Vagina (tissue), 2 donors: ENCODE results near the gene RRAD. TPM values are rescaled to one million over a fixed set of nuclear protein-coding genes. Genes with fewer than 3 reads are reported as not detected.

Experiments
- DNase-seq, 2 donors: peaks; one replicate each; pipeline ENCODE4 v3.0.0-alpha.2; 2017; ENCODE audit errors: extremely low spot score in 2 of 2
- H3K27ac ChIP-seq: fragments of 200-600 bp; sonication (generic); one replicate; pipeline ENCODE4 v1.5.1; 2019
- H3K27me3 ChIP-seq: fragments of 200-600 bp; sonication (generic); one replicate; pipeline ENCODE4 v1.5.1; 2019
- H3K36me3 ChIP-seq, 2 donors: fragments of 200-600 bp; sonication (generic); one replicate each; pipeline ENCODE4 v1.5.1; 2017 to 2019
- H3K4me1 ChIP-seq: fragments of 200-600 bp; sonication (generic); one replicate; pipeline ENCODE4 v1.5.1; 2019
- H3K4me3 ChIP-seq, 2 donors: fragments of 200-600 bp; sonication (generic); 1 replicate in 1 of 2; 2 replicates in 1 of 2; pipeline ENCODE4 v1.5.1; 2016 to 2019
- H3K9me3 ChIP-seq: fragments of 200-600 bp; sonication (generic); one replicate; pipeline ENCODE4 v1.5.1; 2019
- POLR2A ChIP-seq, 2 donors: fragments of 450-650 bp; IDR thresholded peaks; one replicate each; pipeline ENCODE4 v1.6.1; 2017; ENCODE audit warnings: antibody characterized with exemption in 2 of 2, mild to moderate bottlenecking in 2 of 2, moderate library complexity in 2 of 2
- POLR2AphosphoS5 ChIP-seq, 2 donors: sonication (generic); formaldehyde crosslinking; IDR thresholded peaks; one replicate each; pipeline ENCODE4 v1.9.0; 2017; ENCODE audit warnings: antibody characterized with exemption in 2 of 2, mild to moderate bottlenecking in 2 of 2, low read depth in 1 of 2; ENCODE audit not compliant: insufficient read depth in 1 of 2
- intact Hi-C: fragments of 100-400 bp; cut with DNase I; formaldehyde crosslinking; loops from one replicate; pipeline ENCODE4 v1.15.1; 2023
- total RNA-seq: library from RNA; depleted of rRNA; stranded (reverse); fragments of >200 nt; gene quantifications from one replicate; pipeline ENCODE4 v1.2.3, GENCODE V29; 2016
- TF ChIP-seq, protein P1 (sequence below), 3 experiments: fragments of 450-650 bp in 2 of 3; fragments of 200-600 bp in 1 of 3; sonication (generic) in 1 of 3; IDR thresholded peaks; one replicate each; pipeline ENCODE4 v1.5.1; 2017 to 2019; ENCODE audit warnings: antibody characterized with exemption in 3 of 3, mild to moderate bottlenecking in 2 of 3, moderate library complexity in 2 of 3

Gene RRAD
- total RNA-seq, 1 donor from 2014 or later = 49.1 TPM

DNA sequence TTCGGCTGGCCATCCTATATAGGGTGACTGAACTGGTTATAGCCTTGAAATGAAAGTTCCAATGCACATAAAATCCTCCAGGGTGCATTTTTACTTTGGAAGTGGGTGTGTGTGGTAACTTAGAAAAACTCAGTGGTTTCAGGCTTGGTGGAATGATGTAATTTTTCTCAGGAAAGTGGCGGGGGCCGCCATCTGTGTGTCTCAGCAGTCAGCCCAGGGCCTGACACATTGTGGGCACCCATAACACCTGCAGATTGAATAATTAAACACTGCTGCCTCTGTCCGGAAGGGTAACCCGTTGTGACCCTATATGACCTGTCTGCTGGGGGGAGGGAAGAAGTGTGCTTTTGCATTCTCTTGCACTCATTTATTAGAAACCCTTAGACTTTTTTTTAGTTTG is 47.3 kb downstream of the RRAD start:
- H3K27me3 ChIP-seq = no peaks in the 10 kb centered on the region
- no peak overlapping the region for H3K4me3 ChIP-seq
- no peaks in the 10 kb centered on the region for H3K9me3 ChIP-seq
- no peaks in the 10 kb centered on the region for H3K36me3 ChIP-seq
- intact Hi-C loops = loop anchor here (10.0 kb wide), 1 partner anchor 473 kb away; no protein-coding TSS in a partner anchor
- no peak for DNase-seq
- TF ChIP-seq, protein P1, sequence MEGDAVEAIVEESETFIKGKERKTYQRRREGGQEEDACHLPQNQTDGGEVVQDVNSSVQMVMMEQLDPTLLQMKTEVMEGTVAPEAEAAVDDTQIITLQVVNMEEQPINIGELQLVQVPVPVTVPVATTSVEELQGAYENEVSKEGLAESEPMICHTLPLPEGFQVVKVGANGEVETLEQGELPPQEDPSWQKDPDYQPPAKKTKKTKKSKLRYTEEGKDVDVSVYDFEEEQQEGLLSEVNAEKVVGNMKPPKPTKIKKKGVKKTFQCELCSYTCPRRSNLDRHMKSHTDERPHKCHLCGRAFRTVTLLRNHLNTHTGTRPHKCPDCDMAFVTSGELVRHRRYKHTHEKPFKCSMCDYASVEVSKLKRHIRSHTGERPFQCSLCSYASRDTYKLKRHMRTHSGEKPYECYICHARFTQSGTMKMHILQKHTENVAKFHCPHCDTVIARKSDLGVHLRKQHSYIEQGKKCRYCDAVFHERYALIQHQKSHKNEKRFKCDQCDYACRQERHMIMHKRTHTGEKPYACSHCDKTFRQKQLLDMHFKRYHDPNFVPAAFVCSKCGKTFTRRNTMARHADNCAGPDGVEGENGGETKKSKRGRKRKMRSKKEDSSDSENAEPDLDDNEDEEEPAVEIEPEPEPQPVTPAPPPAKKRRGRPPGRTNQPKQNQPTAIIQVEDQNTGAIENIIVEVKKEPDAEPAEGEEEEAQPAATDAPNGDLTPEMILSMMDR (IDR thresholded peaks at IDR 0.05) = no peak
- TF ChIP-seq POLR2AphosphoS5 (IDR thresholded peaks at IDR 0.05; ENCODE audit: insufficient read depth in 1 of 2, low read depth in 1 of 2) = no peak
- TF ChIP-seq POLR2A (IDR thresholded peaks at IDR 0.05) = no peak
- H3K4me1 ChIP-seq = peaks cover 20% of the 10 kb centered on the region
- no peak overlapping the region for H3K27ac ChIP-seq

DNA sequence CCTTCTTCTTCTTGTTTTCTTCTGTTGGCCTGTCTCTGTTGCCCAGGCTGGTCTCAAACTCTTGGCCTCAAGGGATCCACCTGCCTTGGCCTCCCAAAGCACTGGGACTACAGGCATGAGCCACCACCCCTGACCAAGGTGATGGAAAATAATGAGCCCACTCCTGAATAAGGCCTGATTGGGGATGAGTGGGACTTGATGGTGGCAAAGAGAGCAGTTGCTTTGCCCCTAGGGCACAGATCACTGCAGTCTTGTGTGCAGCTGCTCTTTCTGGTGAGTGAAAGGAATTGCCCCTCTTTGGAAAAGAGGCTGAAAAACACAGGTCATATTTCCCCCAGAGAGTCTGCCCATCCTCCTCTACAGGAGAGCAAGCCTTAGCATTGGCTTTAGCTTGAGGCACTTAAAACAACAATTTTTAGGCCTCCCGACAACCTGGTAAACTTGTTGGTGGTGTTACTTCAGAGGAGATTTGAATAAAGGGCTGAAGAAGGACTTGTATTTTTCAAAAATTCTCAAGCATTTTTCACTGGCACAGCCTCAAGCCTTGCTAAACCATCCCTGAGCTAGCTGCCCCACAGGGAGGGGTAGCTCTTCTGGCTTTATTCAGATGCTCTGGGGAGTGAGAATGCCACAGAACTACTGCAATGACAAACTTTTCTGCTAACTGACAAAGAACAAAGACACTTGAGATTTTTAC is 51.1 kb downstream of the RRAD start:
- TF ChIP-seq POLR2A (IDR thresholded peaks at IDR 0.05) = no peak
- TF ChIP-seq, protein P1 (IDR thresholded peaks at IDR 0.05) = no peak
- TF ChIP-seq POLR2AphosphoS5 (IDR thresholded peaks at IDR 0.05; ENCODE audit: insufficient read depth in 1 of 2, low read depth in 1 of 2) = no peak
- intact Hi-C loops = loop anchor here (10.0 kb wide), 1 partner anchor 469 kb away; no protein-coding TSS in a partner anchor
- H3K27ac ChIP-seq = peak overlapping the region; percentile 24

DNA sequence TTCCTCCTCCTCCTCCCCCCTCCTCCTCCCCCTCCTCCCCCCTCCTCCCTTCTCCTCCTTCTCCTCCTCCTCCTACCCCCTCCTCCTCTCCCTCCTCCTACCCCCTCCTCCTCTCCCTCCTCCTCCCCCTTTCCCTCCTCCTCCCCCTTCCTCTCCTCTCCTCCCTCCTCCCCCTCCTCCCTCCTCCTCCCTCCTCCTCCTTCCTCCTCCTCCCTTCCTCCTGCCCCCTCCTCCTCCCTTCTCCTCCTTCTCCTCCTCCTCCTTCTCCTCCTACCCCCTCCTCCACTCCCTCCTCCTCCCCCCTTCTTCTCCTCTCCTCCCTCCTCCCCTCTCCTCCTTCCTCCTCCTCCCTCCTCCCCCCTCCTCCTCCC is 51.7 kb downstream of the RRAD start:
- TF ChIP-seq, protein P1 (IDR thresholded peaks at IDR 0.05) = no peak
- TF ChIP-seq POLR2A (IDR thresholded peaks at IDR 0.05) (no peak), POLR2AphosphoS5 (IDR thresholded peaks at IDR 0.05; ENCODE audit: insufficient read depth in 1 of 2, low read depth in 1 of 2) (no peak)
- Histone ChIP-seq H3K9me3 (no peaks in the 10 kb centered on the region), H3K4me3 (peak overlapping the region in 1 of 2 donors; percentile 31), H3K27me3 (no peaks in the 10 kb centered on the region), H3K36me3 (no peaks in the 10 kb centered on the region), H3K27ac (peak overlapping the region; percentile 76), H3K4me1 (peaks cover 8% of the 10 kb centered on the region)
- DNase-seq = no peak
- intact Hi-C loops = loop anchor here (10.0 kb wide), 1 partner anchor 469 kb away; no protein-coding TSS in a partner anchor

More for the DNA sequence above, 51.1 kb downstream of the RRAD start:
- no peak overlapping the region for H3K4me3 ChIP-seq
- H3K36me3 ChIP-seq = no peaks in the 10 kb centered on the region
- H3K4me1 ChIP-seq = peaks cover 8% of the 10 kb centered on the region
- DNase-seq = no peak
- no peaks in the 10 kb centered on the region for H3K9me3 ChIP-seq
- H3K27me3 ChIP-seq = no peaks in the 10 kb centered on the region

DNA sequence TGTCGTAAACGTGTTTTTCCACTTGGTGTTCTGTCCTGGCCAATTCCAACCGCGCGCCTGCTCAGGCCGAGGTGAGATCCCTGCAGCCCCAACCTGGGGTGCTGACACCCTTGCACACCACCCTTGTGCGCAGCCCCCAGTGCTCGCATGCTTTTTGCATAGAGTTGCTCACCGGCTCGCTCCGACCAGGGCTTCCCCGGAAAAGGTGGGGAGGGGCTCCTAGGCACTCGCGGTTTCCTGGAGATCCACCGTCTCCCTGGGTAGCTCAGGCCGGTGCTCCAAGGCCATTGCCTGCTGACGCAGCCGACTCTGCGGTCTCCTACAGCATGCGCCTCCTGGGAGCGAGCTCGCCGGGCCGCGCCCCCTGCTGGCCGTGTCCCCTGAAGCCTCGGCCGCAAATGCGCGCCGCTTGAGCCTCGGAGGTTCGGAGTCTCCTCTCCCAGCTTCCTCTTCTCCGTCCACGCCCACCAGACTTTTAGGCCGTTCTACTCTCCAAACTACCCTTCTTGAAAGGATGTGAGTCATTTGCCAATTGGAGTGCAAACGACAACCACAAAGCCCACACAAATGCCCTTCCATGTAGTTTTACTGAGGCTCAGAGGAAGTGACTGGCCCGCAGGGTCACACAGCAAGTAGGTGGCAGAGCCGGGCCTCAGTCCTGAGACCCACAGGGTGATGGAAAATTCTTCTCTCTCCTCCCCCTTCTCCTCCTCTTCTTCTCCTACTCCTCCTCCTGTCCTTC is 52.2 kb downstream of the RRAD start:
- Histone ChIP-seq H3K9me3 (no peaks in the 10 kb centered on the region), H3K27me3 (no peaks in the 10 kb centered on the region), H3K27ac (peak overlapping the region; percentile 76), H3K4me3 (peak overlapping the region; percentile 31 to 40), H3K4me1 (peaks cover 8% of the 10 kb centered on the region), H3K36me3 (no peaks in the 10 kb centered on the region)
- DNase-seq = no peak
- TF ChIP-seq POLR2A (IDR thresholded peaks at IDR 0.05) = no peak
- peak; percentile 16 to 65 for TF ChIP-seq POLR2AphosphoS5 (IDR thresholded peaks at IDR 0.05; ENCODE audit: insufficient read depth in 1 of 2, low read depth in 1 of 2)
- TF ChIP-seq, protein P1 (IDR thresholded peaks at IDR 0.05) = peak; percentile 62 to 93 (median 84)
- intact Hi-C loops = loop anchor here (10.0 kb wide), 1 partner anchor 468 kb away; no protein-coding TSS in a partner anchor
